RPMI7951 (cell line): ENCODE measurements around the gene CACNA1B. TPM values are rescaled to one million over a fixed set of nuclear protein-coding genes. Genes with fewer than 3 reads are reported as not detected.
"Not testable (repeated sequence)": the region's sequence is repeated elsewhere in the genome, so short reads cannot be mapped to it uniquely, and the experiment has no call there.

Experiments used
- DNase-seq: peaks from one replicate; pipeline ENCODE4 v3.0.0-alpha.2; 2012; ENCODE audit warnings: low read depth
- total RNA-seq: library from RNA; depleted of rRNA; stranded (reverse); fragments of >200 nt; shearing (Covaris generic); gene quantifications from 2 replicates; pipeline ENCODE4 v1.2.3, GENCODE V29; 2014

The CACNA1B gene
- total RNA-seq, 1 experiment from 2014 or later, result not detected

DNA sequence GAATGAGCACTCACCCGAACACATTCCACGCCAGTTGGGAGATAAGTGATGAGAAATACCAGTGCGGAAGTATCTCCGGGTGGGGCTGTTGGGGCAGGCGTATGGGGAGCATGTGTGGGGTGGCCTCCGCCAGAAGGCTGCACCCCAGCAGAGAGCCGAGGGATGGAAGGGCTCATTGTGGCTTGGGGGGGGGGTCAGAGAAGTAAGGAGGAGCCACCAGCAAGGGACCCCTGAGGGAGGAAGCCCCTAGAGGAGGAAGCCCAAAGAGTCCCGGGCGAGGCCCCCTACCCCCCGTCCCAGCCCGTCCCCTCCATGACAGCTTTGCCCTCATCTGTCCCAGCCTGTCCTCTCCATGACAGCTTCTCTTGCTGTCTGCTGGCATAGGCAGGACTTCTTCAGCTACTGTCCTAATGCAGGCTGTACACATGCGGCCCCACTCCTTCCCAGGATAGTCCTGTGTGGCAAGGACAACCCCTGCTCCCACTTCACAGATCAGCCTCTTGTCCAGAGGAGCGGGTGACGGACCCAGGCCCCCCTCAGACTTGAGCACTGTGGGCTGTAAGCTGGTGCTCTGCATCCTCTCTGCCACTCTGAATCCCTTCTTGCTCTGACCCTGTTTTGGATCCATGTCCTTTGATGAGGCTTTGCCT is 239.6 kb downstream of the CACNA1B start:
- no peak for DNase-seq

DNA sequence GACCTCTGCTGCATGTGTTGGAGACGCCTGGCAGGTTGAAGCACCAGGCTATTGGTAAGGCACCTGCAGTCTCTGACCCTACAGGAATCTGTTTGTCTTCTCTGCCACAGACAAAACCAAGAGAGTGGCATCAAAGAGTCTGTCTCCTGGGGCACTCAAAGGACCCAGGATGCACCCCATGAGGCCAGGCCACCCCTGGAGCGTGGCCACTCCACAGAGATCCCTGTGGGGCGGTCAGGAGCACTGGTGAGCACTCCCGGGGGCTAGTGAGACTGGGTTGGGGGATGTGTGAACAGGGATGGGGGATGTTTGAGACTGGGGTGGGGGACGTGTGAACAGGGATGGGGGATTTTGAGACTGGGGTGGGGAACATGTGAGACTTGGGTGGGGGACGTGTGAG is 240.3 kb downstream of the CACNA1B start:
- no peak for DNase-seq

DNA sequence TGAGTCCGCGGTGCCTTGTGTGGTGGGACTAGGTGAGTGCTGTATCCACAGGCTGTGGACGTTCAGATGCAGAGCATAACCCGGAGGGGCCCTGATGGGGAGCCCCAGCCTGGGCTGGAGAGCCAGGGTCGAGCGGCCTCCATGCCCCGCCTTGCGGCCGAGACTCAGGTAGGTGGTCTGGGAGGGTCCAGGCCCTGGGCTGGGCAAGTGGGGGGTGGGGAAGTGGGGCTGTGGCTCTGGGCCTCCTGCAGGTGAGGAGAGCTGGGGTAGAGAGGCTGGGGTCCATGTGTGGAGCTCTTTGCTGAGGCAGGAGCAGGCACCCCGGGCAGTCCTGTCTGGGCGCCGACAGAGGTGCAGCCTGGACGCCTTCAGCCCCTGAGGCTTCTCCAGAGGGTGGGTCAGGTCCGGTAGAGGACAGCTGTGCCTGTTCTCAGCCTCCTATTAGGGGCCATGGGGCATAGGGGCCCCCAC is 241.1 kb downstream of the CACNA1B start:
- DNase-seq, result no peak

DNA sequence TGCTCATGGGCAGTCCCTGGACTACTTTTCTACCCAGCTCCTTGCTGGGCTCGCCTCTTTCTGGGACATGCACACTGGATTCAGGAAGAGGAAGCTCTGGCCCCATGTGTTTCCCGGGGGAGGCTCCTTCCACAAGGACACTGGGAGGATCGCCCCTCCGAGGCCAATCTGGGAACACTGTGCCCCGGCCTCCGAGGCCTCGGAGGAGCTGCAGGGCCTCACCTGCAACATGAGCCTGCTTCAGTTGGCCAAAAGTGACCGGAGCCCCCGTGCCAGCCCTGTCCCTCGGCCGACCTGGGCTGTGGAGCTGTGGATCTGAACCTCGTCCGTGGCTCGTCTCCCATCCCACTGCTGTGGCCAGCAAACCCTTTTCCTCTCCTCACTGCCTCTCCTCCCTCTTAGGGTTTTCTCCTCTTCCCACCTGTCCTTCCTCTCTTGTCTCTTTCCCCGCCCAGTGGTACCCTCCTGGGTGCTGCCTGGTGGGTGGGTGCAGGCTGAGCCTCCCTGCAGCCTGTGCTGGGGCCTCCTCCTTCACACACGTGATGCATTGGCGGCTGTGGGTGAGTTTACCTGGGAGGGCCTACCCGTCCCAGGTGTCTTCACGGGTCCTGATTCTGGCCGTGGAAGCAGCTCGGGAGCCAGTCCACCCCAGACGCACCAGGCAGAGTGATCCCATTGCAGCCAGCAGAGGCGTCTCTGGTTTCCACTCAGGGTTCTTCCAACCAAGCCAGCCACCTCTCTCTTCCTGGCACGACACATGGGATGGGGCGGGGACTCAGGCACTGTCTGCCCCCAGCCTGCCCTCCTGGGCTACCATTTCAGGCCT is 241.8 kb downstream of the CACNA1B start:
- no peak for DNase-seq

DNA sequence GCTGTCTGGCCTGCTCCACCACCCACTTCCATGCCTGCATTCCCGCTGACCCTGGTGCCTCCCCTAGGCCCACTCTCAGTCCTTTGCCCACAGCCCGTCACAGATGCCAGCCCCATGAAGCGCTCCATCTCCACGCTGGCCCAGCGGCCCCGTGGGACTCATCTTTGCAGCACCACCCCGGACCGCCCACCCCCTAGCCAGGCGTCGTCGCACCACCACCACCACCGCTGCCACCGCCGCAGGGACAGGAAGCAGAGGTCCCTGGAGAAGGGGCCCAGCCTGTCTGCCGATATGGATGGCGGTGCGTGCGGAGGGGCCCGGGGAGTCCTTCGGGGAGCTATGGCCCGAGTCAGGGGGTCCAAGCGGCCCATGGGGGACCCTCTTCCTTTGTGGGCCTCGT is 242.5 kb downstream of the CACNA1B start:
- no peak for DNase-seq

DNA sequence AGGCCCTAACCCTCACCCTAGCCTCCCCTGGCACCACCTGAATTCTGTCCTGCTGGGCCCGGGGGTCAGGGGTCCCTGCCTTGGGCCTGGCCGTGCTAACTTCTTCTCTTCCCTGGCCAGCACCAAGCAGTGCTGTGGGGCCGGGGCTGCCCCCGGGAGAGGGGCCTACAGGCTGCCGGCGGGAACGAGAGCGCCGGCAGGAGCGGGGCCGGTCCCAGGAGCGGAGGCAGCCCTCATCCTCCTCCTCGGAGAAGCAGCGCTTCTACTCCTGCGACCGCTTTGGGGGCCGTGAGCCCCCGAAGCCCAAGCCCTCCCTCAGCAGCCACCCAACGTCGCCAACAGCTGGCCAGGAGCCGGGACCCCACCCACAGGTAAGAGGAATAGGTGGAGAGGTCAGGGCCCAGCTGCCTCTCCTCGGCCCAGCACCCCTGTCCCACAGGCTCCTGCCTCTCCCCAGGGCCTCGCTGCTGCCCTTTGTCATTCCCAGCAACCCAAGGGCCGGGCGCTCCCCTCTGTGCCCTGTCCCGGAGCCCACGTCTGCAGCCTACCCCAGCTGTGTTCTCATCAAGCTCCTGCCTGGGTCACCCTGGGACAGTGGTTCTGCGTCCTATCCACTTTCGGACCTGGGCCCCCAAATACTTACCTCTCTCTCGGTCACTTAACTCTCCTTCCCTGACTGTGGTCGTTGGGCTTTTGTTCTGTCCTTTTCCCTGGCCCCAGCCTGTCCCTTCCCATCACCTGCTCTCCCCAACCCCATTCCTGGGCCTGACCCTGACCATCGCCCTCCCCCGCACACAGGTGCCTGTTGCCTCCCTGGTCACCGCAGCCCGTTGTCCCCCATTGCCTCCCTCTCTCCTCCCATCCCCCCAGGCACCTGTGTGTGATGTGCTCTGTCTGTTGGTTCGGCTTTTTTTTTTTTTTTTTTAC is 243.2 kb downstream of the CACNA1B start:
- DNase-seq, result no peak

DNA sequence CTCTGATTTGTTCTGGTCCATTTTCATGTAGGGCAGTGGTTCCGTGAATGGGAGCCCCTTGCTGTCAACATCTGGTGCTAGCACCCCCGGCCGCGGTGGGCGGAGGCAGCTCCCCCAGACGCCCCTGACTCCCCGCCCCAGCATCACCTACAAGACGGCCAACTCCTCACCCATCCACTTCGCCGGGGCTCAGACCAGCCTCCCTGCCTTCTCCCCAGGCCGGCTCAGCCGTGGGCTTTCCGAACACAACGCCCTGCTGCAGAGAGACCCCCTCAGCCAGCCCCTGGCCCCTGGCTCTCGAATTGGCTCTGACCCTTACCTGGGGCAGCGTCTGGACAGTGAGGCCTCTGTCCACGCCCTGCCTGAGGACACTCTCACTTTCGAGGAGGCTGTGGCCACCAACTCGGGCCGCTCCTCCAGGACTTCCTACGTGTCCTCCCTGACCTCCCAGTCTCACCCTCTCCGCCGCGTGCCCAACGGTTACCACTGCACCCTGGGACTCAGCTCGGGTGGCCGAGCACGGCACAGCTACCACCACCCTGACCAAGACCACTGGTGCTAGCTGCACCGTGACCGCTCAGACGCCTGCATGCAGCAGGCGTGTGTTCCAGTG is 244.0 kb downstream of the CACNA1B start:
- DNase-seq, result no peak

DNA sequence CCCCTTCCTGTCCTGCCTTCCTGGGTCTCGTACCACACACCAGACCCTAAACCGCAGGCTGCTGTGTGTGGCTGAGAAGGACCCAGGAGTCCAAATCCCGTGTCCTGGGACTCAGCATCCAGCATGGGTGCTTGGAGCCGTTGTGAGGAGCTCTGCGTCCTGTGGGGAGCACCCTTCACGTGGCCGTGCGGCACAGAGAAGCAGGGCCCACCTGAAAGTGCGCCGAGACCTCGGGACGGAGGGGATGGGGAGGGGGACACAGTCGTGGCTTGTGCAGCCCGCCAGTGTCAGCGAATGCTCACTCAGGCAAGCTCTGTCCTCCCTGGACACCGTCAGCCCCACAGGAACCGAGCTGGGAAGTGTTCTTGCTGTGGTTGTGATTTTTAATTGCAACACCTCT is 244.6 kb downstream of the CACNA1B start:
- no peak for DNase-seq

- DNase-seq, result no peak
These were observed 245.1 kb downstream of the CACNA1B start for GRCh38 chr9:138122676-138123075.

- DNase-seq, result no peak
These were observed 245.5 kb downstream of the CACNA1B start for GRCh38 chr9:138123086-138123485.

DNA sequence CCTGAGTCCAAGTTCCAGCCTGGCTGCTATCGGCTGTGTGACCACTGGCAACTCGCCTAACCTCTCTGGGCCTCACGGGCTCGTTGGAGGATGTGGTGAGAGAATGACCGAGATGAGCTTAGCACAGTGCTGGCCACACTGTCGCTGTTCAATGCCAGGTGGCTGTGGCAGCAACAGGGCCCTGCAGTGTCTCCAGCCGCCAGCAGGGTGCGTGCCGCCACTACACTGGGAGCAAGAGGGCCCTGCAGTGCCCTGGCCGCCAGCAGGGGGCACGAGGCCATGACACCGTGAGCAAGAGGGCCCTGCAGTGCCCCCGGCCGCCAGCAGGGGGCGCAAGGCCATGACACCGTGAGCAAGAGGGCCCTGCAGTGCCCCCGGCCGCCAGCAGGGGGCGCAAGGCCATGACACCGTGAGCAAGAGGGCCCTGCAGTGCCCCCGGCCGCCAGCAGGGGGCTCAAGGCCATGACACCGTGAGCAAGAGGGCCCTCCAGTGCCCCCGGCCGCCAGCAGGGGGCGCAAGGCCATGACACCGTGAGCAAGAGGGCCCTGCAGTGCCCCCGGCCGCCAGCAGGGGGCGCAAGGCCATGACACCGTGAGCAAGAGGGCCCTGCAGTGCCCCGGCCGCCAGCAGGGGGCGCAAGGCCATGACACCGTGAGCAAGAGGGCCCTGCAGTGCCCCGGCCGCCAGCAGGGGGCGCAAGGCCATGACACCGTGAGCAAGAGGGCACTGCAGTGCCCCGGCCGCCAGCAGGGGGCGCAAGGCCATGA is 248.7 kb downstream of the CACNA1B start:
- not testable (repeated sequence) for DNase-seq

- DNase-seq, result not testable (repeated sequence)
These were observed 249.4 kb downstream of the CACNA1B start for GRCh38 chr9:138126858-138127584.

DNA sequence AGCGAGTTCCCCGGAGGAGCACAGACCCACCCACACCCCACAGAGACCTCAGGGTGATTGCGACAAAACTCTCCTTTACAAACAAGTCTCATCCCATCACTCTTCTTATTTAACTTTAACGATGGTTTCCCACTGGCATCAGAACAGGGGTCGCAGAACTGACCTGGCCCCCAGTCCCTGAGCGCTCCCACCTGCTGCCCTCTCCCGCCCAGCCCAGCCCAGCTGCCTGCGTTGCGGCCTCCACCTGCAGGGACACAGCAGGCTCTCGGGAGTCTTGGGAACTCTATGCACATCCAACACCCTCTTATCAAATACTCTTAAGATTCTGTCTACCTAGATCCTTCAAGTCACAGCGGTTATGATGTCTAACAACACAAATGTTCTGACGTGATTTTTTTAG is 250.4 kb downstream of the CACNA1B start:
- DNase-seq, result not testable (repeated sequence)

- DNase-seq, result not testable (repeated sequence)
These were observed 251.7 kb downstream of the CACNA1B start for GRCh38 chr9:138129318-138129717.

DNA sequence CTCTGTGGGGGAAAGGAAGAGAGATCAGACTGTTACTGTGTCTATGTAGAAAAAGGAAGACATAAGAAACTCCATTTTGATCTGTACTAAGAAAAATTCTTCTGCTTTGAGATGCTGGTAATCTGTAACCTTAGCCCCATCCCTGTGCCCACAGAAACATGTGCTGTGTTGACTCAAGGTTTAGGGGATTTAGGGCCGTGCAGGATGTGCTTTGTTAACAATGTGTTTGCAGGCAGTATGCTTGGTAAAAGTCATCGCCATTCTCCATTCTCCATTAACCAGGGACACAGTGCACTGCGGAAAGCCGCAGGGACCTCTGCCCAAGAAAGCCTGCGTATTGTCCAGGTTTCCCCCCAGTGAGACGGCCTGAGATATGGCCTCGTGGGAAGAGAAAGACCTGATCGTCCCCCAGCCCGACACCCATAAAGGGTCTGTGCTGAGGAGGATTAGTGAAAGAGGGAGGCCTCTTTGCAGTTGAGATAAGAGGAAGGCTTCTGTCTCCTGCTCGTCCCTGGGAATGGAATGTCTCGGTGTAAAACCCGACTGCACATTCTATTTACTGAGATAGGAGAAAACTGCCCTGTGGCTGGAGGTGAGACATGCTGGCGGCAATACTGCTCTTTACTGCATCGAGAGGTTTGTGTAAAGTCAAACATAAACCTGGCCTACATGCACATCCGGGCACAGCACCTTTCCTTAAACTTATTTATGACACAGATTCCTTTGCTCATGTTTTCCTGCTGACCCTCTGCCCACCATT is 255.5 kb downstream of the CACNA1B start:
- not testable (repeated sequence) for DNase-seq

DNA sequence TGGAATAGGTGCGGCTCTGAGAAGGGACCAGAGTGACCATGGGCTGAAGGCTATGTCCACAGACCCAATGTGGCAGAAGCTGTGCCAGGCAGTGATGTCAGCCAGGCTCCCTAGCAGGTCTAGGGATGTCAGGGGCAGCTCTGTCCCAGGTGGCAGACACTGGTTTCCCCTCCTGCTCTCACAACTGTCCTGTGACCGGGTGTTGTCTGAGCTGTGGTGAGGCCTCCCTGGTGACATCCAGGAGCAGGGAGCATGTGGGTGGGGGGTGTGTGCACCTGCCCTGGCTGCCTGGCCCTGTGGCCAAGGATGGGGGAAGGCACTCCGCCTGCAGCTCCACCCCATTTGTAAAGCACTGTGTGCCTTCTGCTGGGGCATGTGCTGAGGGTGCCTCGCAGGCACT is 257.0 kb downstream of the CACNA1B start:
- DNase-seq, result not testable (repeated sequence)

DNA sequence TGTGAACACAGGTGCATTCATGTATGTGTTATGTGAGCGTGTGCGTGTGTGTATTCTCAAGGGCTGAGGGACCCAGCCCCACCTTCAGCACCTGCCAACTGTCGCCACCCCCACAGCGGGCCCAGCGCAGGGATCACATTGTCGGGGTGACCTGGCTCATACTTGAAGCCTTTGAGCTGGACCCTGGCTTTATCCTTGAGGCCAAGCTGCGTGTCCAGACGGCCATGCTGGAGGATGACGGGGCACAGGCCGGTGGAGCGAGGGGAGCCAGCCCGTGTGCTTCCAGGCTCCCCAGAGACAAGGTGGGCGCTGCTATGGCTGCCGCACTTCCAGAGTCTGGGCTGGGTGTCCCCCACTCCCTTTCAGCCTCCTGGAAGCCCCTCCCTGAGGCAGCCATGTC is 261.5 kb downstream of the CACNA1B start:
- not testable (repeated sequence) for DNase-seq

GRCh38 chr9:138140980-138141379 is 263.4 kb downstream of the CACNA1B start:
- not testable (repeated sequence) for DNase-seq

DNA sequence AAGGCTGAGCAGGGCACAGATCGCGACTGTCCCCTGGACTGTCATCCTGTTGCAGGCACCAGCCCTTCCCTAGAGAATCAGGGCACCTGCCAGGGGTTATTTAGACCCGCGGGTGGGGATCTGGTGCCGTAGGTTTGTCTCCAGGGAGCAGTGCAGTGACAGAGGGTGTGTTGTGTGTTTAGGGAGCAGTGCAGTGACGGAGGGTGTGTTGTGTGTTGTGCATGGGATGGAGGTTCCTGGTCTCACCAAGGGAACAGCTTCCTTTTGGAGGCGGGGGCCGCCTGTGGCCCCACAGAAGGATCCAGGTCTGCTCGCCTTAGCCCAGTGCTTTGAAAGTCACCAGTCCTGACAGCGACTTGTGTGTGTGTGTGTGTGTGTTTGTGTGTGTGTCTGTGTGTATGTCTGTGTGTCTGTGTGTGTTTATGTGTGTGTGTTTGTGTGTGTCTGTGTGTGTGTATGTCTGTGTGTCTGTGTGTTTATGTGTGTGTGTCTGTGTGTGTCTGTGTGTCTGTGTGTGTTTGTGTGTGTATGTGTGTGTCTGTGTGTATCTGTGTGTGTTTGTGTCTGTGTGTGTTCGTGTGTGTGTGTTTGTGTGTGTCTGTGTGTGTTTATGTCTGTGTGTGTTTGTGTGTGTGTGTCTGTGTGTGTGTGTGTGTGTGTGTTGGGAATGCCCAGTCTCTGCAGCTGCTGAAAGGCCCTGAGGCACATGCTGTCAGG is 265.1 kb downstream of the CACNA1B start:
- DNase-seq, result not testable (repeated sequence)
